ENCODE results near the gene ABO.
"Not testable (repeated sequence)": the region's sequence is repeated elsewhere in the genome, so short reads cannot be mapped to it uniquely, and the experiment has no call there.

ABO gene

GRCh38 chr9:133286523-133286922 is 11.5 kb upstream of the ABO start:
- in situ Hi-C loops (cut with HindIII; ENCODE audit: low sequenced_read_pairs): no loop called here
- H3K4me3 ChIP-seq (ENCODE audit: low read depth, low read length): no peak overlapping the region
- DNase-seq (ENCODE audit: low read depth): no peak
- TF ChIP-seq CTCF (IDR thresholded peaks at IDR 0.05; ENCODE audit: low read depth, low read length, missing control alignments): no peak

GRCh38 chr9:133285252-133285775 is 10.3 kb upstream of the ABO start:
- TF ChIP-seq CTCF (IDR thresholded peaks at IDR 0.05; ENCODE audit: low read depth, low read length, missing control alignments): no peak
- in situ Hi-C loops (cut with HindIII; ENCODE audit: low sequenced_read_pairs): no loop called here
- H3K4me3 ChIP-seq (ENCODE audit: low read depth, low read length): no peak overlapping the region
- DNase-seq (ENCODE audit: low read depth): no peak

GRCh38 chr9:133284362-133284761 is 9.4 kb upstream of the ABO start:
- in situ Hi-C loops (cut with HindIII; ENCODE audit: low sequenced_read_pairs): no loop called here
- no peak for TF ChIP-seq CTCF (IDR thresholded peaks at IDR 0.05; ENCODE audit: low read depth, low read length, missing control alignments)
- DNase-seq (ENCODE audit: low read depth): no peak
- no peak overlapping the region for H3K4me3 ChIP-seq (ENCODE audit: low read depth, low read length)

GRCh38 chr9:133283255-133284032 is 8.4 kb upstream of the ABO start:
- in situ Hi-C loops (cut with HindIII; ENCODE audit: low sequenced_read_pairs); DNase-seq (ENCODE audit: low read depth); H3K4me3 ChIP-seq (ENCODE audit: low read depth, low read length): not testable (repeated sequence)

GRCh38 chr9:133282464-133283238 is 7.7 kb upstream of the ABO start:
- no peak for TF ChIP-seq CTCF (IDR thresholded peaks at IDR 0.05; ENCODE audit: low read depth, low read length, missing control alignments)
- in situ Hi-C loops (cut with HindIII; ENCODE audit: low sequenced_read_pairs): no loop called here
- no peak for DNase-seq (ENCODE audit: low read depth)
- no peak overlapping the region for H3K4me3 ChIP-seq (ENCODE audit: low read depth, low read length)

- DNase-seq (ENCODE audit: low read depth): no peak
- no peak overlapping the region for H3K4me3 ChIP-seq (ENCODE audit: low read depth, low read length)
- TF ChIP-seq CTCF (IDR thresholded peaks at IDR 0.05; ENCODE audit: low read depth, low read length, missing control alignments): no peak
- in situ Hi-C loops (cut with HindIII; ENCODE audit: low sequenced_read_pairs): no loop called here
These were observed 5.4 kb upstream of the ABO start for GRCh38 chr9:133280392-133280791.

Data from astrocyte of the cerebellum (primary cell).